ENCODE results near the gene PRDM16. TPM values are rescaled to one million over a fixed set of nuclear protein-coding genes. Genes with fewer than 3 reads are reported as not detected.

PRDM16 gene
- total RNA-seq, 1 donor from 2014 or later = 0.43 TPM

GRCh38 chr1:3411806-3412205 lies 342.8 kb downstream of the PRDM16 start:
- H3K4me1 ChIP-seq (ENCODE audit: insufficient read depth, low read length) = peaks cover 3% of the 10 kb centered on the region
- peaks cover 2% of the 10 kb centered on the region for H3K9me3 ChIP-seq (ENCODE audit: insufficient read depth, low read depth, low read length)
- Mint-ChIP-seq H3K4me1 (ENCODE audit: low read depth, unreplicated experiment) (no peaks in the 10 kb centered on the region), H3K9me3 (ENCODE audit: unreplicated experiment) (no peaks in the 10 kb centered on the region), H3K36me3 (ENCODE audit: low read depth, unreplicated experiment) (no peaks in the 10 kb centered on the region), H3K4me3 (ENCODE audit: unreplicated experiment) (no peak overlapping the region), H3K27ac (ENCODE audit: unreplicated experiment) (no peak overlapping the region), H3K27me3 (ENCODE audit: low read depth, unreplicated experiment) (peaks cover 27% of the 10 kb centered on the region)
- FAIRE-seq (no peak), DNase-seq (ENCODE audit: low read depth) (no peak)
- H3K4me3 ChIP-seq (ENCODE audit: insufficient read depth, low read depth, low read length) = no peak overlapping the region
- H3K36me3 ChIP-seq (ENCODE audit: insufficient read depth, low read length) = no peaks in the 10 kb centered on the region
- no peak overlapping the region for H3K9ac ChIP-seq (ENCODE audit: low read length)
- H4K20me1 ChIP-seq (ENCODE audit: insufficient read depth, low read length) = no peaks in the 10 kb centered on the region
- H3K27ac ChIP-seq (ENCODE audit: low read depth, low read length) = no peak overlapping the region
- H3K79me2 ChIP-seq (ENCODE audit: insufficient read depth, low read length) = no peaks in the 10 kb centered on the region
- TF ChIP-seq, protein P1, sequence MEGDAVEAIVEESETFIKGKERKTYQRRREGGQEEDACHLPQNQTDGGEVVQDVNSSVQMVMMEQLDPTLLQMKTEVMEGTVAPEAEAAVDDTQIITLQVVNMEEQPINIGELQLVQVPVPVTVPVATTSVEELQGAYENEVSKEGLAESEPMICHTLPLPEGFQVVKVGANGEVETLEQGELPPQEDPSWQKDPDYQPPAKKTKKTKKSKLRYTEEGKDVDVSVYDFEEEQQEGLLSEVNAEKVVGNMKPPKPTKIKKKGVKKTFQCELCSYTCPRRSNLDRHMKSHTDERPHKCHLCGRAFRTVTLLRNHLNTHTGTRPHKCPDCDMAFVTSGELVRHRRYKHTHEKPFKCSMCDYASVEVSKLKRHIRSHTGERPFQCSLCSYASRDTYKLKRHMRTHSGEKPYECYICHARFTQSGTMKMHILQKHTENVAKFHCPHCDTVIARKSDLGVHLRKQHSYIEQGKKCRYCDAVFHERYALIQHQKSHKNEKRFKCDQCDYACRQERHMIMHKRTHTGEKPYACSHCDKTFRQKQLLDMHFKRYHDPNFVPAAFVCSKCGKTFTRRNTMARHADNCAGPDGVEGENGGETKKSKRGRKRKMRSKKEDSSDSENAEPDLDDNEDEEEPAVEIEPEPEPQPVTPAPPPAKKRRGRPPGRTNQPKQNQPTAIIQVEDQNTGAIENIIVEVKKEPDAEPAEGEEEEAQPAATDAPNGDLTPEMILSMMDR (IDR thresholded peaks at IDR 0.05; ENCODE audit: insufficient read depth, low read depth, low read length) = no peak
- TF ChIP-seq EZH2 (IDR thresholded peaks at IDR 0.05; ENCODE audit: insufficient read depth, low read length) = no peak
- H3K27me3 ChIP-seq (ENCODE audit: insufficient read depth, low read length) = no peaks in the 10 kb centered on the region
- H2AFZ ChIP-seq (ENCODE audit: low read depth, low read length) = no peak overlapping the region
- no peak overlapping the region for H3K4me2 ChIP-seq (ENCODE audit: low read length)

- H3K4me1 Mint-ChIP-seq (ENCODE audit: low read depth, unreplicated experiment) = no peaks in the 10 kb centered on the region
- peaks cover 26% of the 10 kb centered on the region for H3K27me3 Mint-ChIP-seq (ENCODE audit: low read depth, unreplicated experiment)
- Histone ChIP-seq H3K36me3 (ENCODE audit: insufficient read depth, low read length) (no peaks in the 10 kb centered on the region), H3K27ac (ENCODE audit: low read depth, low read length) (no peak overlapping the region), H3K79me2 (ENCODE audit: insufficient read depth, low read length) (no peaks in the 10 kb centered on the region), H3K4me2 (ENCODE audit: low read length) (no peak overlapping the region), H3K4me1 (ENCODE audit: insufficient read depth, low read length) (peaks cover 3% of the 10 kb centered on the region), H3K27me3 (ENCODE audit: insufficient read depth, low read length) (no peaks in the 10 kb centered on the region), H3K4me3 (ENCODE audit: insufficient read depth, low read depth, low read length) (no peak overlapping the region), H4K20me1 (ENCODE audit: insufficient read depth, low read length) (no peaks in the 10 kb centered on the region), H3K9ac (ENCODE audit: low read length) (no peak overlapping the region), H2AFZ (ENCODE audit: low read depth, low read length) (no peak overlapping the region), H3K9me3 (ENCODE audit: insufficient read depth, low read depth, low read length) (peaks cover 5% of the 10 kb centered on the region)
- H3K9me3 Mint-ChIP-seq (ENCODE audit: unreplicated experiment) = peaks cover 3% of the 10 kb centered on the region
- DNase-seq (ENCODE audit: low read depth) (no peak), FAIRE-seq (no peak)
- TF ChIP-seq EZH2 (IDR thresholded peaks at IDR 0.05; ENCODE audit: insufficient read depth, low read length) = no peak
- TF ChIP-seq, protein P1 (IDR thresholded peaks at IDR 0.05; ENCODE audit: insufficient read depth, low read depth, low read length) = no peak
- no peaks in the 10 kb centered on the region for H3K36me3 Mint-ChIP-seq (ENCODE audit: low read depth, unreplicated experiment)
- H3K4me3 Mint-ChIP-seq (ENCODE audit: unreplicated experiment) = no peak overlapping the region
- H3K27ac Mint-ChIP-seq (ENCODE audit: unreplicated experiment) = no peak overlapping the region
These were observed 343.4 kb downstream of the PRDM16 start for GRCh38 chr1:3412376-3412775.

DNA sequence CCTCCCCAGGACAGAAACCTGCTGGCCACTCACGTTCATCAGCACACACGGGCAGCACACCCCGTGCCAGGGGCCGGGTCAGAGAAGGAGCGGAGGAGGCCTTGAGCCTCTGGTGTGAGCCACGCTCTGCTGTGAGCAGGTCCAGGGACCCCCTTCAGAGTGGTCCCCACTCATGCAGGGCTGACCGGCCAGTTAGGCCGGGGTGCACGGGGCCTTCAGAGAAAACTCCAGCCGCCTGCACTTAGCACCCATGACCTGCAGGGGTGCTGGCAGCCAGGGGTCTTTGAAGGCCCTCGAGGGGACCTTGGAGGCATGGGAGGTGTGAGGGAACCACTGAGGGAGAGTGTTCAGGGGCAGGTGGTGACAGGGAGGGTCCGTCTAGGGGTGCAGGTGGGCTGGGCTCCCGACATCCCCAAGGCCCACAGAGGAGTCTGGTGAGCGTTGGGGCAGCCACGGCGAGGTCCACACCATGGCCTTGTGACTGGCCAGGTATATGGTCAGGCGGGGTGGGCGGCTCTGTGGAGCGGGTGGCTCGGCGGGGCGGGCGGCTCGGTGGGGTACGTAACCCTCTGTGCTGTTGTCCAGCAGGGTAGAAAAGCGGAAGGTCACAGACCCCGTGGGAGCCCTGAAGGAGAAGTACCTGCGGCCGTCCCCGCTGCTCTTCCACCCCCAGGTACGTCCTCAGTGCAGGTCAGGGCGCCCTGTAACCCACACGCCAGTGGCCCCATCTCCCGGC lies 345.1 kb downstream of the PRDM16 start:
- H3K27me3 Mint-ChIP-seq (ENCODE audit: low read depth, unreplicated experiment) = peaks cover 28% of the 10 kb centered on the region
- H3K27ac ChIP-seq (ENCODE audit: low read depth, low read length) = no peak overlapping the region
- peaks cover 3% of the 10 kb centered on the region for H3K4me1 ChIP-seq (ENCODE audit: insufficient read depth, low read length)
- no peak overlapping the region for H3K27ac Mint-ChIP-seq (ENCODE audit: unreplicated experiment)
- H3K36me3 Mint-ChIP-seq (ENCODE audit: low read depth, unreplicated experiment) = peaks cover 1% of the 10 kb centered on the region
- H3K27me3 ChIP-seq (ENCODE audit: insufficient read depth, low read length) = no peaks in the 10 kb centered on the region
- DNase-seq (ENCODE audit: low read depth) = no peak
- H3K4me3 Mint-ChIP-seq (ENCODE audit: unreplicated experiment) = no peak overlapping the region
- no peaks in the 10 kb centered on the region for H3K79me2 ChIP-seq (ENCODE audit: insufficient read depth, low read length)
- H3K4me2 ChIP-seq (ENCODE audit: low read length) = no peak overlapping the region
- FAIRE-seq = no peak
- H3K4me1 Mint-ChIP-seq (ENCODE audit: low read depth, unreplicated experiment) = no peaks in the 10 kb centered on the region
- peaks cover 5% of the 10 kb centered on the region for H3K9me3 ChIP-seq (ENCODE audit: insufficient read depth, low read depth, low read length)
- H3K36me3 ChIP-seq (ENCODE audit: insufficient read depth, low read length) = no peaks in the 10 kb centered on the region
- H4K20me1 ChIP-seq (ENCODE audit: insufficient read depth, low read length) = no peaks in the 10 kb centered on the region
- no peak overlapping the region for H2AFZ ChIP-seq (ENCODE audit: low read depth, low read length)
- H3K9ac ChIP-seq (ENCODE audit: low read length) = no peak overlapping the region
- peaks cover 6% of the 10 kb centered on the region for H3K9me3 Mint-ChIP-seq (ENCODE audit: unreplicated experiment)
- H3K4me3 ChIP-seq (ENCODE audit: insufficient read depth, low read depth, low read length) = no peak overlapping the region
- TF ChIP-seq EZH2 (IDR thresholded peaks at IDR 0.05; ENCODE audit: insufficient read depth, low read length) = no peak
- TF ChIP-seq, protein P1 (IDR thresholded peaks at IDR 0.05; ENCODE audit: insufficient read depth, low read depth, low read length) = no peak

Measured in astrocyte (in vitro differentiated cells and primary cell).